Stimulated activated CD4-positive, alpha-beta T cell treated with anti-CD3 and anti-CD28 coated beads, Interleukin-15, amount 100 ng/mL, for 24 hours (primary cell): ENCODE measurements around the gene CDK17.

Experiments
- DNase-seq: peaks from one replicate; pipeline ENCODE4 v3.0.0-alpha.2; 2020

Gene CDK17

GRCh38 chr12:96311191-96311590 is 89.0 kb downstream of the CDK17 start:
- DNase-seq: no peak

GRCh38 chr12:96310067-96310466 is 90.2 kb downstream of the CDK17 start:
- no peak for DNase-seq

- DNase-seq: no peak
Measured at GRCh38 chr12:96308881-96309280, 91.4 kb downstream of the CDK17 start.

- DNase-seq: no peak
Measured at GRCh38 chr12:96305665-96306064, 94.6 kb downstream of the CDK17 start.

GRCh38 chr12:96303653-96304052 is 96.6 kb downstream of the CDK17 start:
- DNase-seq: no peak

GRCh38 chr12:96302687-96303310 is 97.4 kb downstream of the CDK17 start:
- DNase-seq: no peak

GRCh38 chr12:96301732-96302131 is 98.5 kb downstream of the CDK17 start:
- no peak for DNase-seq

GRCh38 chr12:96300064-96300463 is 100.2 kb downstream of the CDK17 start:
- no peak for DNase-seq

GRCh38 chr12:96297504-96297903 is 102.7 kb downstream of the CDK17 start:
- no peak for DNase-seq

- DNase-seq: no peak
Measured at GRCh38 chr12:96295532-96296160, 104.6 kb downstream of the CDK17 start.

GRCh38 chr12:96294831-96295230 is 105.4 kb downstream of the CDK17 start:
- no peak for DNase-seq

- DNase-seq: no peak
Measured at GRCh38 chr12:96293093-96293492, 107.1 kb downstream of the CDK17 start.

GRCh38 chr12:96289067-96289466 is 111.2 kb downstream of the CDK17 start:
- DNase-seq: no peak

GRCh38 chr12:96285158-96285557 is 115.1 kb downstream of the CDK17 start:
- no peak for DNase-seq

GRCh38 chr12:96274331-96274730 is 125.9 kb downstream of the CDK17 start:
- DNase-seq: no peak

- no peak for DNase-seq
Measured at GRCh38 chr12:96271469-96272199, 128.6 kb downstream of the CDK17 start.

GRCh38 chr12:96266238-96266637 is 134.0 kb downstream of the CDK17 start:
- no peak for DNase-seq

- DNase-seq: no peak
Measured at GRCh38 chr12:96265836-96266235, 134.4 kb downstream of the CDK17 start.

- no peak for DNase-seq
Measured at GRCh38 chr12:96265400-96265799, 134.8 kb downstream of the CDK17 start.

GRCh38 chr12:96263449-96263902 is 136.8 kb downstream of the CDK17 start:
- no peak for DNase-seq

- no peak for DNase-seq
Measured at GRCh38 chr12:96261557-96261956, 138.7 kb downstream of the CDK17 start.

- DNase-seq: no peak
Measured at GRCh38 chr12:96260644-96261043, 139.6 kb downstream of the CDK17 start.

GRCh38 chr12:96260231-96260630 is 140.0 kb downstream of the CDK17 start:
- DNase-seq: no peak
